Endothelial cell (in vitro differentiated cells): Measurements from ENCODE around the gene PIP5KL1. TPM values are rescaled to one million over a fixed set of nuclear protein-coding genes. Genes with fewer than 3 reads are reported as not detected.

Source experiments
- DNase-seq: peaks from one replicate; pipeline ENCODE4 v3.0.0; 2021; ENCODE audit warnings: low spot score
- H3K27ac Mint-ChIP-seq: one replicate; pipeline ENCODE4 v1.8.0; 2021; ENCODE audit warnings: mixed read lengths, inconsistent platforms; ENCODE audit not compliant: unreplicated experiment
- H3K27me3 Mint-ChIP-seq: one replicate; pipeline ENCODE4 v1.8.0; 2021; ENCODE audit warnings: mild to moderate bottlenecking, moderate library complexity, mixed read lengths, inconsistent platforms; ENCODE audit not compliant: unreplicated experiment
- H3K36me3 Mint-ChIP-seq: one replicate; pipeline ENCODE4 v1.8.0; 2021; ENCODE audit warnings: mild to moderate bottlenecking, low read depth, mixed read lengths, inconsistent platforms; ENCODE audit not compliant: unreplicated experiment
- H3K4me1 Mint-ChIP-seq: one replicate; pipeline ENCODE4 v1.8.0; 2021; ENCODE audit warnings: mild to moderate bottlenecking, mixed read lengths, inconsistent platforms; ENCODE audit not compliant: unreplicated experiment
- H3K4me3 Mint-ChIP-seq: one replicate; pipeline ENCODE4 v1.8.0; 2021; ENCODE audit warnings: mild to moderate bottlenecking, mixed read lengths, inconsistent platforms; ENCODE audit not compliant: unreplicated experiment
- H3K9me3 Mint-ChIP-seq: one replicate; pipeline ENCODE4 v1.8.0; 2021; ENCODE audit warnings: mixed read lengths, inconsistent platforms; ENCODE audit not compliant: unreplicated experiment
- CTCF ChIP-seq: fragments of 200-600 bp; sonication (generic); IDR thresholded peaks from one replicate; pipeline ENCODE4 v1.5.0; 2021; ENCODE audit warnings: antibody characterized with exemption; ENCODE audit not compliant: unreplicated experiment
- total RNA-seq: library from RNA; stranded (reverse); fragmentation: NEBNext Ultra II Directional; extraction: Animal tissue kit (Norgen Biotek cat#: 25700); gene quantifications from one replicate; pipeline ENCODE4 v1.2.1, GENCODE V29; 2021; ENCODE audit not compliant: unreplicated experiment

PIP5KL1 gene
- total RNA-seq, 1 donor from 2014 or later, result 2.4 TPM

DNA sequence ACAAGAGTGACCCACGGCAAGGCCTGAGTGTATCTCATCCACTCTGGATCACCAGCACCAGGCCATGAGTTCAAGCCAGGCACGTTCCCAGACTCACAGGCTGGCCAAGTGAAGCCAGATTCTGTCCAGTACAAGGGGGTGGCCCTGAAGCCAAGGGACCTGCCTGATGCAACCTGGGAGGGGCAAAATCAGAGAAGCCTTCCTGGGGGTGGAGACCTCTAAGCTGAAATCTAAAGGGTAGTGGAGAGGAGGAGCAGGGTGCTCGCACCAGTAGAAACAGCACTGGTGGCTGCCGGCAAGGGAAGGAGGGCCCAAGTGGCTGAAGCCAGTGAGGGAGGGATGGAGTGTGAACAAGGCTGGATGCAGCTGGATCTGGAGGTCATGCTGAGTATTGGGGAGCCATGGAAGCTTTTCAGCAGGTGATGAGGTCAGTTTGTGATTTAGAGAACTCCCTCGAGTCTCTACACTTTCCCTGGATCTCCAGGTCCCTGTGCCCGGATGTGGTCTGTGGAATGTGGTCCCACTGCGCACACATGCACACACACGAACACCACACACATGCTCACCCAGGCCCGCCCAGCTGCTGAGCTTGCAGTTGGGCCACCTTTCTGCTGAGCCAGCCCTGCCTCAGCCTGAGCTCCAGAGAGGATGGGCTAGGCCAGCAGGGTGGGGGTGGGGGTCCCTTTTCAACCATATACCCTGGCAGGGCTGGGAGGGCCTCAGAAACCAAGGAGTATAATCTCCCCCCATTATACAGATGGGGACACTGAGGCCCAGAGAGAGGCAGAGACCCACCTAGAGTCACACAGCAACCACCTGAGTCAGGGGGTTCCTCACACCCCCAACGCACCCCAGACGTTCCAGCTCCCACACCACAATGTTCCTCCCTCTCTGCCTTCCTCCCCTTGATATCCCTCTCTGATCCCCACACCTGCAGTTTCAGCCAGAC is 1.6 kb downstream of the PIP5KL1 start:
- Mint-ChIP-seq H3K27me3 (peaks cover 15% of the 10 kb centered on the region), H3K9me3 (no peaks in the 10 kb centered on the region), H3K27ac (peak overlapping the region; percentile 24), H3K36me3 (peaks cover 8% of the 10 kb centered on the region), H3K4me1 (peaks cover 11% of the 10 kb centered on the region), H3K4me3 (no peak overlapping the region)
- no peak for TF ChIP-seq CTCF
- no peak for DNase-seq

DNA sequence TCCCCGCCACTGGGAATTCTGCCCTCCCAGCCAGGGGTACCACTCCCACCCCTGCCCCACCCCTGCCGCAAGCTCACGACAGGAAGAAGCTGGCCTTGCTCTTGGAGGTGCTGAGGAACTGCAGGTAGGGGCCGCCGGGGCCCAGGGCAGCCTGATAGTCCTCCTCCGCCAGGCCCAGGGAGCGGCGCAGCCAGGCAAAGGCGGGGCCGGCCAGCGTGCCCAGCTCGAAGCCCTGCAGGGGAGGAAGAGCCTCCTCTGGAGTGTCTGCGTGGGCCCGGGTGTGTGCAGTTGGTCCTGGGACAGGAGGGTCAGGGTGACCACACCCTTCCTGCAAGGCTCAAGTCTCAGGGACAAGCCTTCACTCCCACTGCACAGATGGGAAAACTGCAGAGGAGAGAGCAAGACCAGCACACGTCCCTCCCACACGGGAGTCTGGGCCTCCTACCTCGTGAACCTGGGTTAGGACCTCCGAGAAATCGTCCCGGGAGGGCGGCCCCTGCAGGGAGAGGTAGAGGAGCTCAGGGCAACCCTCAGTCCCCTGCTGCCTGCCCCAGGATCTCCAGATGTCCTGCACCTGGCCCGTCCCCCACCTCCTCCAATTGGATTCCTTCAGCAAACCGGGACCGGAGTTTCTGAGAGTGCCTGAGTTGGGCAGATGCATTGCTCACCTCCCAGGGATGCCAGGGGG is 2.4 kb downstream of the PIP5KL1 start:
- Mint-ChIP-seq H3K9me3 (no peaks in the 10 kb centered on the region), H3K4me1 (peaks cover 11% of the 10 kb centered on the region), H3K27me3 (peaks cover 14% of the 10 kb centered on the region), H3K4me3 (no peak overlapping the region), H3K27ac (no peak overlapping the region), H3K36me3 (peaks cover 7% of the 10 kb centered on the region)
- TF ChIP-seq CTCF, result no peak
- DNase-seq, result no peak

- Mint-ChIP-seq H3K27ac (no peak overlapping the region), H3K36me3 (peaks cover 3% of the 10 kb centered on the region), H3K4me1 (peaks cover 11% of the 10 kb centered on the region), H3K9me3 (no peaks in the 10 kb centered on the region), H3K27me3 (peaks cover 14% of the 10 kb centered on the region), H3K4me3 (no peak overlapping the region)
- no peak for TF ChIP-seq CTCF
- no peak for DNase-seq
Measured at GRCh38 chr9:127927201-127927987, 3.2 kb downstream of the PIP5KL1 start.

GRCh38 chr9:127926906-127927200 is 3.7 kb downstream of the PIP5KL1 start:
- peaks cover 14% of the 10 kb centered on the region for H3K27me3 Mint-ChIP-seq
- H3K9me3 Mint-ChIP-seq, result no peaks in the 10 kb centered on the region
- peaks cover 11% of the 10 kb centered on the region for H3K4me1 Mint-ChIP-seq
- no peak overlapping the region for H3K4me3 Mint-ChIP-seq
- no peak for DNase-seq
- TF ChIP-seq CTCF, result no peak
- H3K36me3 Mint-ChIP-seq, result peaks cover 3% of the 10 kb centered on the region
- H3K27ac Mint-ChIP-seq, result no peak overlapping the region
